Right kidney (tissue), 9 donors: Measurements from ENCODE around the gene ORM1.
"Not testable (repeated sequence)": the region's sequence is repeated elsewhere in the genome, so short reads cannot be mapped to it uniquely, and the experiment has no call there.

Experiments
- DNase-seq: peaks from one replicate; pipeline ENCODE4 v3.0.0-alpha.2; 2016
- long read RNA-seq, 8 donors: transcript quantifications; one replicate each; lab custom pipeline, GENCODE V29; 2026

Gene ORM1
- long read RNA-seq, donor 1: 0 reads
- long read RNA-seq, donor 2: 0 reads
- long read RNA-seq, donor 3: 0 reads
- long read RNA-seq, donor 4, partial matches to known transcripts: 0 of 1 reads
- long read RNA-seq, donor 4, other reads (novel, unspliced or antisense): 0 of 1 reads
- long read RNA-seq, donor 5: 0 reads
- long read RNA-seq, donor 6: 0 reads
- long read RNA-seq, donor 7: 0 reads
- long read RNA-seq, donor 8: 0 reads

GRCh38 chr9:114322831-114323531, at the start of gene ORM1:
TSS of gene ORM1 (plus strand) at chr9:114323098. CDS start at chr9:114323134, 36 bp downstream.
- not testable (repeated sequence) for DNase-seq

GRCh38 chr9:114273461-114273881, 49.4 kb upstream of the ORM1 start:
- no peak for DNase-seq

- DNase-seq: no peak
Observed at GRCh38 chr9:114274217-114274616, 48.7 kb upstream of the ORM1 start.

- DNase-seq: no peak
Observed at GRCh38 chr9:114275246-114276004, 47.5 kb upstream of the ORM1 start.

GRCh38 chr9:114276908-114277821, 45.7 kb upstream of the ORM1 start:
- DNase-seq: no peak

- no peak for DNase-seq
Observed at GRCh38 chr9:114278356-114278755, 44.5 kb upstream of the ORM1 start.

- no peak for DNase-seq
Observed at GRCh38 chr9:114278881-114279570, 43.9 kb upstream of the ORM1 start.

GRCh38 chr9:114279693-114280092, 43.2 kb upstream of the ORM1 start:
- DNase-seq: no peak

- DNase-seq: no peak
Observed at GRCh38 chr9:114280636-114281472, 42.0 kb upstream of the ORM1 start.

- no peak for DNase-seq
Observed at GRCh38 chr9:114281473-114282103, 41.3 kb upstream of the ORM1 start.

- no peak for DNase-seq
Observed at GRCh38 chr9:114282104-114282485, 40.8 kb upstream of the ORM1 start.

GRCh38 chr9:114282507-114282906, 40.4 kb upstream of the ORM1 start:
- no peak for DNase-seq

GRCh38 chr9:114282926-114283325, 40.0 kb upstream of the ORM1 start:
- no peak for DNase-seq

GRCh38 chr9:114283551-114284111, 39.3 kb upstream of the ORM1 start:
- no peak for DNase-seq

GRCh38 chr9:114284316-114285060, 38.4 kb upstream of the ORM1 start:
- no peak for DNase-seq

GRCh38 chr9:114285166-114285867, 37.6 kb upstream of the ORM1 start:
- peak; percentile 57 for DNase-seq

GRCh38 chr9:114286146-114286679, 36.7 kb upstream of the ORM1 start:
- DNase-seq: no peak
